HG02610 (cell line): ENCODE data around the gene PIEZO1.

Experiments
- ATAC-seq: cut with Tn5 transposase; IDR thresholded peaks from one replicate; pipeline ENCODE4 v1.9.1; 2021; ENCODE audit warnings: mild to moderate bottlenecking, moderate library complexity; ENCODE audit not compliant: unreplicated experiment

Gene PIEZO1

GRCh38 chr16:88770461-88771293 is 14.3 kb downstream of the PIEZO1 start:
- ATAC-seq: peak; percentile 45

GRCh38 chr16:88769617-88770460 is 15.2 kb downstream of the PIEZO1 start:
- ATAC-seq: no peak

DNA sequence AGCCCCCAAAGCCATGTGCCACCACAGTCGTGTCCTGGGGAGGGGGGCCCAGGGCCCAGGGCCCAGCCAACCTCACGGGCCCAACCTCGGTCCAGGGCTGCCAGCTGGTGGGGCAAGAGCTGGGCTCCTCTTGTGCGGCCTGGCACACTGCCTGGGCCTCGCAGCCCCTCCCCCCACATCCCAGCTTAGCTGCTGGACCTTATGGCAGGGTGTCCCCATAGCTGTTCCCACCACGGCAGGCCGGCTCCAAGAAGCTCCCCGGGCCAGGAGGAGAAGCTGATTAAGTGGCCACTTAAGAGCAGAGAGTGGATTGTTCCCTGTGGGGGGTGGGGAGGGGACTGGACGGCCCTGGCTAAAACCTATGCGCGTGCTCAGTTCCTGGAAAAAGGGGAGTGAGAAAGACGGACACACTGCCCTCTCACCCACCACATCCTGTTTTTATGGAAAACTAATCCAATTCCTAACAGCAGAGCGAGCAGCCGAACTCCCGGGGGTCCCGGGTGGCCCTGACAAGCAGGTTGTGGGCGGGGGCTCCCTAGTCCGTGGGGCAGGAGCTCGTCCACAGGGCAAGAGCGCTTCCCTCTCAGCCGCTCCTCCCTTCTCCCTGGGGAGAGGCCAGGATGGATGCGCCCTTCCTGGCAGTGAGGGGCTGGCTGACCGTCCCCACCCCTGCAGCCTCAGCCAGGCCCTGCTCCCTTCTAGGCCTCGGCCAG is 16.8 kb downstream of the PIEZO1 start:
- no peak for ATAC-seq

- ATAC-seq: no peak
Observed at GRCh38 chr16:88767546-88768070, 17.4 kb downstream of the PIEZO1 start.

DNA sequence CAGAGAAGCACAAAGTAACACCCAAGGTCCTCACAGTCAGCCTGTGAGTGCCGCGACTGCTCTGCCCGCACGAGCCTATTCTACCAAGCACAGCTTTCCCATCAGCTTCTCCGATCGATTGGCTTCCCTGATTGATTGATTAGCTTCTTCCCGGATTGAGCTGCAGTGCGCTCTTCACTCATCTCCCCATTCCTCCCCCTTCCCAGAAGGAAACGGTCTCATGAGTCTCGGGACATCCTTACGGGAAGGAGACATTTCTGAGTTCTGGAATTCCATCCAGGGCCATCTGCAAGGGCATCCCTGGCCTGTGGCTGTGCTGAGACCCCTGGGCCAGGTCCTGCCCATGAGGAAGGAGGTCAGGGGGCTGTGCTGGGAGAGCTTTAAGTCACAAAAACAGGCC is 18.0 kb downstream of the PIEZO1 start:
- ATAC-seq: no peak

DNA sequence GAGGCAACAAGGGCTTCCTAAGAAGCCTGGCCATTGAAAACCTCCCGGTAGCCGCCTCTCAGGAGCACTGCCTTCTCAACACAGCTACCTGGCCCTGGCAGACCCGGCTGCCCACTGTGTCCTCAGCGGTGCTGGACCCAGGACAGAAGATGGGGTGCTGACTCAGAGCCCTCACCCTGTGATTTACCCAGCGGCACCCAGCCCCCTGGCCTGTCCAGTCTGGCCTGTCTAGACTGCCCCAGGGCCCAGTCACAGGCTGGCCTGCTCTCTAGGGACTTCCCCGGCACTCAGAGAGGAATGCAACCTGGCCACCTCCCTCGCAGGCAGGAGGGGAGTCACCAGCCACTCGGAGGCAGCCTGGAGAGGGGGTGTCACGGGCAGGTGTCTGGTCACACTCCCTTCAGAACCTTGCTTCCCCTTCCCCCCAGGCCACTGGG is 20.1 kb downstream of the PIEZO1 start:
- ATAC-seq: no peak

DNA sequence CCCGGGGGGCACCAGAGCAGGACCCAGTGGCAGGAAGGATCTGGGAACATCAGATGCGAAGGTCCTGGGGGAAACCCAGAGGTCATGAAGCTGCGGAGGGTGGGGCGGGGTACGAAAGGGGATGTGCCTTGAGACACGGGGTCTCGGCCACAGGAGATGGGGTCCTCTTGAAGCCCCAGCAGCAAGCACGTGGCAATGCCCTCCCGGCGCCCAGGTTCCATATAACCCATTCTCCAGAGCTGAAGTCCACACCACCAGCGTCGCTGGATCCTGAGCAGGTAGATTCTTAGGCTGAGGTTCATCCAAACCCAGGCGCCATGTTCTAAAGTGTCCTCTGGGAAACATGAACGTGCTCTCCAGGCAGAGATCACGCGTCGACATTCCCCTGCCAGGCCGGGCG is 20.9 kb downstream of the PIEZO1 start:
- no peak for ATAC-seq

DNA sequence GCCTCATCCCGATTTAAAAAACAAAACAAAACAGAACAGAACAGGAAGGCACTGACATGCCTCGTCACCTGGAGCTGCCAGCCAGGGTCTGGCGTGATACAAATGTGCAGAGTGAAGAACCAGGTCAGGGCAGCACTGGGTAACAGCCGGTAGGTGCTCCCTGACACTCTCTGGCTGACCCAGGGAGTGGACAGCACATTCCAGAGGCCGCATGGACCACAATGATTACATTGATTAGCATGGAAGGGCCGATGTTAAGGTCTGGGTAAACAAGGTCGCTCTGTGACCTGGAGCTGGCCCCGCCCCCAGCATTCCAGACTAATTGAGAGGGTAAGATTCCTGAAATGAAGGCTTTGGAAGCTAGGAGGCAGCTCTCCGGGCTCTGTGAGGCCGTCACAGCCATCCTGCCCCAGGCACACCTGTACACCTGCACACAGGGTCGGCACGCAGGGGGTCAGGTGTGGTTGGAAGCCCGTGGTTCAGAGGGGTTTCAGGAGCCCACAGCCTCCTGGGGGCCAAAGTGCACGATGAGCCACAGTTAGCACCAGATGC is 21.4 kb downstream of the PIEZO1 start:
- ATAC-seq: no peak

DNA sequence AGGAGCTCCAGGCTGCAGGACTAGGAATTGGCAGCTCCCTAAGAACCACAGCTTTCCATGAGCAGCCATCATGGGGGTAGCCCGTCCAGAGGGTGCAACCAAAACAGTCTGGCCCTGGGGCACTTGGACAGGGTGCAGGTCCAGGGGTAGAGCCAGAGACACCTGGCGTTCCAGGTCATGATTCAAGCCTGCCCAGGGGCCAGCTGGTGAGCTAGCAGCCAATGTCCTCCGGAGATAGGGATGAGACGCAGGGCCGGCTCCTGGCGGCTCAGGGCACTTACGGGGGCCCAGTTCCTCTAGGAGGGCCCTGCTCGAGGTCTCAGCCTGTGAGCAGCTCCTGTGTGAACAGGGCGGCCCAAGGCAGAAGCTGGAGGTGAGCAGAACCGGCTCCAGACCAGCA is 22.1 kb downstream of the PIEZO1 start:
- ATAC-seq: no peak

DNA sequence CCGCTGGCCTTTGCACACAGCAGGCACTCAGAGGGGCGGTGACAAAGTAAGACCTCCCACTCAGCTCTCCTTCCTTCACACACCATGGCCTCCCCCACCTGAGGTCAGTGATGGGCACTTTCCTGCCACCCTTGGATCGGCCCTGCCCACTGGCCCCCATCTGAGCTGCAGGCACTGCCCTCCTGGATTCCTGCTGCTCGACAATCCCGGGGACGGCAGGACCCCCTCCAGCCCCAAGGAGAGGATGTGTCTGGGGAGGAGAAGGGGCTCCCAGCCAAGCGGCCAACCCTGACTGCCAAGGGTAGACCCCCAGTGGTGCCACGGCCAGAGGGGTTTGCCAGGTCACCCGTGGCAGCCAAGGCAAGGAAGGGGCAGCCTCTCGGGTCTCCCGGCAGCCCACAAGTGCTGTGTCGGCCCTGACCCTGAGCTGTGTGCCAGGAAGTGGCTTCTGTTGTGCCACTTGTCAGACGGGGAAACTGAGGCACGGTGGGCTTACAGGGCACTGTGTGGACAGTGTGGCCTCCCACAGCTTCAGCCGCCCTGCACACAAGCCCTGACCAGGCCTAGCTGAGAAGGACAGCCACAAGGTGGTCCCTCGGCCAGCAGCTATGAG is 22.7 kb downstream of the PIEZO1 start:
- ATAC-seq: no peak

GRCh38 chr16:88761830-88762229 is 23.2 kb downstream of the PIEZO1 start:
- ATAC-seq: no peak

- no peak for ATAC-seq
Observed at GRCh38 chr16:88761143-88761534, 23.9 kb downstream of the PIEZO1 start.

DNA sequence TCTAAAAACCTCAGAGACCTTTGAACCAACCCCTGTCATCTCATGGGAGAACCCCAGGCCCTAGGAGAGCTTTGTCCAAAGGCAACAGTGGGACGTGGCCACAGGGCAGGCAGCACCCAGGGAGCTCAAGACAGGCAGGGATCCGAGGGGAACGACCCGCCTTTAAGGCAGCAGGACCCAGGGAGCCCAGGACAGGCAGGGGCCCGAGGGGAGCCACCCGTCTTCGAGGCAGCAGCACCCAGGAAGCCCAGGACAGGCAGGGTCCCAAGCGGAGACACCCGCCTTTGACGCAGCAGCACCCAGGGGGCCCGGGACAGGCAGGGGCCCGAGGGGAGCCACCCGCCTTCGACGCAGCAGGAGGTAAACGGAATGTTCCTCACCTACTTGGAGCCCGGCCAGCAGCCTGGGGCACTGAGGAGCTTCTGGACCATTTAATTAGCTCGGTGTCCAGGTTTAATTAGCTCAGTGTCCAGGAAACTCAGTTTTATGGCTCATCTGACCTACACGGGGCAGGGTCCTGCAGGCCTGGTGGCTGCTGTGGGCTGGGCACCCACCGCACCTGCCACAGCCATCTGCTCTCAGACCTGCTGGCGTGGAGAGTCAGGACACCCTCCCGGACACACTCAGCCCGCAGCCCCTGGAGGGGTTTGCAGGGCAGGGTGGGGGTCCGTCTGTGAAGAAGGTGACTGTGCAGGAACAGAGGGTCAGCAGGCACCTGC is 24.4 kb downstream of the PIEZO1 start:
- no peak for ATAC-seq

- ATAC-seq: no peak
Observed at GRCh38 chr16:88759976-88760350, 25.1 kb downstream of the PIEZO1 start.

- no peak for ATAC-seq
Observed at GRCh38 chr16:88759245-88759975, 25.6 kb downstream of the PIEZO1 start.

- no peak for ATAC-seq
Observed at GRCh38 chr16:88758944-88759244, 26.1 kb downstream of the PIEZO1 start.

DNA sequence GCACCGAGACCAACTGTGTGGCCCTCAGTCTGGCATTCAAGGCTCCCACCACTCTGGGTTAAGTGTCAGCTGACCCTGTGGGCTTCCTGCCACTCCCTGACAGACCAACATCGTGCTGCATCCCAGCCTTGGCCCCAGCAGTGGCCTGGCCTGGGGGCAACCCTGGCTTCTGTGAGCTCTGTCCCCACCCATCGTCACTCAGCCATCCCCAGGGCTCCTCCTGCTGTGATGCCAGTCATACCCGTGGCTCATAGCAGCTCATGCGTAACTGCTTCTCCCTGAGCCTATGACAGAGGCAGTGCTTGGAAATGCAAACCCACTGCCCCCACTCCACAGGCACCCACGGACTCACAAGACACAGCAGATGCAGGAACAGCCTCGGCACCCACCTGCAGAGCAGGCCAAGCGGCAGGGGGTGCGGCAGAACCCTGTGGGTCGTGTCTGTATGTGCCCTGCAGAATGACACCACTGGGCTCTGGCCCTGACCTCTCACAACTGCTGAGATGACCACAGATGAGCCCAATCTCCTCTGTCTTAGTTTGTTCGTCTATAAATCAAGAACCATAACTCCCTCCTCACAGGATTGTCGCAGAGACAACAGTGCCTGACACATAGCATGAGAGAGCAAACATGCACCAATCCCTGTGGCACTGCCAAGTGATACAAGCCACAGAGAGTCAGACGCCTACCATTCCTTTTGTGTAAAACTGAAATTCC is 26.6 kb downstream of the PIEZO1 start:
- ATAC-seq: no peak

- ATAC-seq: no peak
Observed at GRCh38 chr16:88755745-88756443, 29.1 kb downstream of the PIEZO1 start.
